NCI-H526 (cell line): ENCODE data around the gene RARRES2.

Source experiments
- DNase-seq, 2 experiments: peaks; one replicate each; lab custom pipeline; 2025; lab: John Stamatoyannopoulos, UW

Gene RARRES2

GRCh38 chr7:150337659-150338081 is 3.8 kb downstream of the RARRES2 start:
- DNase-seq = peak in 1 of 2 experiments; percentile 57

- DNase-seq = no peak
Measured at GRCh38 chr7:150337179-150337578, 4.2 kb downstream of the RARRES2 start.

GRCh38 chr7:150336746-150337145 is 4.7 kb downstream of the RARRES2 start:
- DNase-seq = no peak

GRCh38 chr7:150335774-150336112 is 5.7 kb downstream of the RARRES2 start:
- no peak for DNase-seq

- peak in 1 of 2 experiments; percentile 16 for DNase-seq
Measured at GRCh38 chr7:150335108-150335773, 6.2 kb downstream of the RARRES2 start.

DNA sequence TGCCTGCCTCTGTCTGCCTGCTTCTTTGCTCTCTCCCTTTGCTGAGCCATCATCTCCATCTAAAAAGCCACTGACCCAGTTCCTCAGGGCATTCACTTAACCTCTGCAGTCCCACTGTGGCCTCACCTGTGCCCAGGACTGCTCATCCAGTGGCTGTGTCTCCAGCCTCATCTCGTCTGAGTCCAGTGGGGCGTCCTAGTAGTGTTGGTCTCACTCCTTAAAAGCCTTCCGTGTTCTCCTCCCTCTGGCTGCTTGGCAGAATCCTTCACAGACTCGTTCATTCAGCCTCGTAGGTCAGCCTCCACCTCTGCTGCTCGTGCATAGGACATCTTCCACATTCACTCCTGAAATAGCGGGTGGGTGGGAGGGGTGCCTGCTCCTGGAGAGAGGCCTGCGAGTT is 7.3 kb downstream of the RARRES2 start:
- no peak for DNase-seq

DNA sequence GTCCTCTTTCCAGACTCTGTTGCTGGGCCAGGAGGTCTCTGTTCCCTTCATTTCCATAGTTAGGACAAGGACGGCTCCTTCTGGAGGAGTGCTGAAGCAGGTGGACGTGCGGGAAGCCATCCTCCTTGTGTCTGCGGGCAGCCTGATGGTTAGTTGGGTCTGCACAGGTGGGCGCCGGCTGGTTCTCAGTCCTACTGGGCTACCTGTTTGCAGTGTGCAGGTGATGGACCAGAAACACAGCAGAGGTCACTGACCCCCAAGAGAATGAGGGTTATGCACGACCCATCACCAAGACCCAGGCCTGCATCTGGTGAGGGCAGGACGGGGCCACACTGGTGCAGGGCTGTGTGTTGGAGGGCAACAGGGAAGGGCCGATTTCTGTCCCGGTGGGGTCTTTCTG is 7.8 kb downstream of the RARRES2 start:
- DNase-seq = no peak

- no peak for DNase-seq
Measured at GRCh38 chr7:150332852-150333635, 8.4 kb downstream of the RARRES2 start.

DNA sequence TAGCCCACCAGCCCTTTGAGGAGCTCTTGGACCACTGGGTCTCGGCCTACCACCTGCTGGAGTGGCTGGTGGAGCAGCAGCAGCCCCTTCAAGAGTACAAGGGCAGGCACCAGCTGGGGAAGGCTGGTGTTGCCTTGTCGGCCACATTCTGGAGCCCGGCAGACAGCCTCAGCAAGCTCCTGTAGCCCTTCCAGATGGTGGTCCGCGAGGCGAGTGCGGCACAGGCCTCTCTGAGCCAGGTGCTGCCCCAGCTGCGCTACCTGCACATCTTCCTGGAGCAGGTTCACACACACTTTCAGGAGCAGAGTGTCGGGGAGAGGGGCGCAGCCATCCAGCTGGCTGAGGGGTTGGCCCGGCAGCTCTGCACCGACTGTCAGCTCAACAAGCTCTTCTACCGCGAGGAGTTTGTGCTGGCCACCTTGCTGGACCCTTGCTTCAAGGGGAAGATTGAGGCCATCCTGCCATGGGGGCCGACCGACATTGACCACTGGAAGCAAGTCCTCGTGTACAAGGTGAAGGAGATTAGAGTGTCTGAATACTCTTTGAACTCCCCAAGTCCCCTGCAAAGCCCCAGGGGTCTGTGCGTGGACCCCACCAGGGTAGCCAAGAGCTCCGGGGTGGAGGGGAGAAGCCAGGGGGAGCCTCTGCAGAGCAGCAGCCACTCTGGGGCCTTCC is 11.1 kb downstream of the RARRES2 start:
- DNase-seq = no peak

DNA sequence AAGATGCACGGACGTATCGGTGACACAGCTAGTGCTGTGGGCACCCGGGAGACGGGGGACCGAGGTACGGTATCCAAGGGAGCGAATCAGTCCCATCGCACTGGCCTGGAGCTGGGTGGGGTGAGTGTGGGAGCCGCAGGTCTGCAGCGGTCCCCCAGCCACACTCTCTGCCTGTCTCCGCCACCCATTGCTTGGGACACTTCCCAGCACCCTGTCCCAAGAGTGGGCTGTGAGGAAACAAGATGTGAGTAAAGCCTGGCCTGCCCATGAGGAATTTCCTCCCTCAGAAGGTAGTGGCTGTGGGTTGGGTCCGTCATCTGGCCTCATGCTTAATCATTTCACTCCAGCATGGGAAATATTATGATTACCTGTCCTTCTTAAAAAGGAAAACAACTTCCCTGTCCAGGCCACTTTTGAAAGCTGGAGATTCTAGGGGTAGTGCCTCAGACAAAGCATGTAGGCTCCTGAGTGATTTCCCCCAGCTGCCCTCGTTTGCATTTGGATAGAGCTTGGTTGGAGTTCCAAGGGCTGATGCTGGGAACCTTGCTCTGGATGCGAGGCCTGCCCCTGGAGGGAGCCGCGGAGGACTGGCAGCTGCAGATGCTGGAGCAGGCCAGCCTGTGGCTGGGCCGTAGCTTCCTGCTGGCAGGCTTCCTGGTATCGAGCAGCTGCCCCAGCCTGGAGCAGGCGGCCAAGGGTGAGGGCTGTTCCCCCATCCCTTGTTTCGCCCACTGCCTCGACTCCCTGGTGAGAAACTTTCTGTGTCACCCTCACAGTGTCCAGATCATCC is 11.9 kb downstream of the RARRES2 start:
- no peak for DNase-seq

- no peak for DNase-seq
Measured at GRCh38 chr7:150327308-150327707, 14.1 kb downstream of the RARRES2 start.

GRCh38 chr7:150326657-150327268 is 14.7 kb downstream of the RARRES2 start:
- no peak for DNase-seq

- DNase-seq = no peak
Measured at GRCh38 chr7:150325901-150326300, 15.5 kb downstream of the RARRES2 start.

GRCh38 chr7:150325110-150325611 is 16.3 kb downstream of the RARRES2 start:
- no peak for DNase-seq

DNA sequence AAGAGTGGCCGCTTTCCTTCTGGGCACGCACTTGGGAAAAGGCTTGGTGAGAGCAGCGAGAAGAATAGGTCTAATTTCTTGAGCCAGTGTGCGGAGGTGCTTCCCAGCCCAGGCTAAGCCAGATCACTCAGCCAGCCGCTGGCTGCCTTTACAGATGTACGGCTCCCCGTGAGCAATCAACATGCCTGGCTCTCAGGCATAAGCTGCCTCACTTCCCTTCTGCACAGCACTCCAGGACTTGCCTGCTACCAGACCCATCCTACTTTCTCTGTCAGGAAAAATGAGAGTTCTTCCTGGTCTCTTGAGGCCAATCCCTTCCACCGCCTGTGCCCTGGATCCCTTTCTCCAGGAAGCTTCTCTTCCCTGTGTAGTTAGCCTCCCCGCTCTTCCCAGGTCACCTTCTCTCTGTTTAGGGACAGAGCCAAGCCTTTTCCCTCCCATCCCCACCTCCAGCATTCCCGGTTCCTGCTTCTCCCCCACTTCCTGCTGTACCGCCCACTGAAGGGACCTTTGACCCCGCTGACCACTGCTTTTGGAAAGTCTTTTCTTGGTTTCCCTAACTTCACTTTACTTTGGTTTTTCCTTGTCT is 17.0 kb downstream of the RARRES2 start:
- DNase-seq = peak; percentile 23 to 51

DNA sequence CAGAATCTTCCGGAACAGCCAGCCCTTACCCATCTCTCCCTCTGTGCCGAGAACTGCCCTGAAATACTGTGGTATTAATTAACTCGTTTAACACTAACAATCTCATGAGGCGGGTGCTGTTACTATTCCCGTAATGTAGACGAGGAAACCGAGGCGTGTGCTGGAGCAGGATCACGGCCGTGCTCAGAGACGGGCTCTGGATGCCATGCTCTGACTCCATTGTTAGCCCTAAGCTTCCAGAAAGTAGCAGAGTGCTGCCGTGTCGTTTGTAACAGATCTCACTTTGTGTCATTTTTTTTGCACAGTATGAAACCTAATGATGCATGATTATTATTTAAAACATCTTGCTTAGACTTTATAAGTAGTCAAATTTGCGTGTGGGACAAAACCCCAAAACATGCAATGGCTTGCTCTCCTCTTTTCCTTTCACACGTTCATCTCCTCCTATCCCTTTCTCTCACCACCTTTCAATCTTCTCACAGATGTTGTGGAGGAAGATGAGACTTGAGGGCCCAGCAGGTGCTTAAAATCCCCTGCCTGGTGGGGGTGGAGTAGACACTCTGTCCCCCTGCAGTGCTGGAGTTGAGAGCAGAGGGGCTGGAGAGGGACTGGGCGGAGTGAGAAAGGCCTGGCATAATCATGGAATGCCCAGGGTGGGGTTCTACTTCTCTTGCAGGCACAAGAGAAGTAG is 17.6 kb downstream of the RARRES2 start:
- DNase-seq = peak; percentile 62 to 71

GRCh38 chr7:150322833-150323681 is 18.4 kb downstream of the RARRES2 start, which contains the start of the genes ACTR3C and LRRC61:
Gene ACTR3C (minus strand): TSS chr7:150323545. CDS start chr7:150295296, 28,249 bp downstream.
Gene LRRC61 (plus strand): TSS chr7:150323355. CDS start chr7:150336862, 13,507 bp downstream.
- peak; percentile 62 to 92 for DNase-seq

DNA sequence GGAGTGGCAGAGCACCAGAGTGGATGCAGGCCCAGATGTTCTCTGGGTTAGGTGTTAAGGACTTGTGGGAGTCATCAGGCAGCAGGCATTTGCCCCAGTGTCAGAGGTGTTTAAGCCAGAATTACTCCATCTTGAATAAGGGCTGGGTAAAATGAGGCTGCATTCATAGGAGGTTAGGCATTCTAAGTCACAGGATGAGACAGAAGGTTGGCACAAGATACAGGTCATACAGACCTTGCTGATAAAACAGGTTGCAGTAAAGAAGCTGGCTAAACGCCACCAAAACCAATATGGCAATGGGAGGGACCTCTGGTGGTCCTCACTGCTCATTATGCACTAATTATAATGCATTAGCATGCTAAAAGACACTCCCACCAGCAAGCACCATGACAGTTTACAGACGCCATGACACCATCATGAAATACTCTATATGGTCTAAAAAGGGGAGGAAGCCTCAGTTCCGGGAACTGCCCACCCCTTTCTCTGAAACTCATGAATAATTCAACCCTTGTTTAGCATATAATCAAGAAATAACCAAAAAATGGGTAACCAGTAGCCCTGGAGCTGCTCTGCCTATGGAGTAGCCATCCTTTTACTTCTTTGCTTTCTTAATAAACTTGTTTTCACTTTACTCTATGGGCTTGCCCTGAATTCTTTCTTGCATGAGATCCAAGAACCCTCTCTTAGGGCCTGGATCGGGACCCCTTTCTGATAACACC is 19.2 kb downstream of the RARRES2 start:
- DNase-seq = no peak

- no peak for DNase-seq
Measured at GRCh38 chr7:150321788-150322113, 19.7 kb downstream of the RARRES2 start.
